DMS 273 (cell line): ENCODE results near the gene MYH16.
"Not testable (repeated sequence)": the region's sequence is repeated elsewhere in the genome, so short reads cannot be mapped to it uniquely, and the experiment has no call there.

Experiments used
- DNase-seq: peaks from one replicate; lab custom pipeline; 2025; ENCODE audit not compliant: unreplicated experiment; lab: John Stamatoyannopoulos, UW

MYH16 gene

GRCh38 chr7:99301496-99301895 is 28.9 kb downstream of the MYH16 start:
- DNase-seq: no peak

DNA sequence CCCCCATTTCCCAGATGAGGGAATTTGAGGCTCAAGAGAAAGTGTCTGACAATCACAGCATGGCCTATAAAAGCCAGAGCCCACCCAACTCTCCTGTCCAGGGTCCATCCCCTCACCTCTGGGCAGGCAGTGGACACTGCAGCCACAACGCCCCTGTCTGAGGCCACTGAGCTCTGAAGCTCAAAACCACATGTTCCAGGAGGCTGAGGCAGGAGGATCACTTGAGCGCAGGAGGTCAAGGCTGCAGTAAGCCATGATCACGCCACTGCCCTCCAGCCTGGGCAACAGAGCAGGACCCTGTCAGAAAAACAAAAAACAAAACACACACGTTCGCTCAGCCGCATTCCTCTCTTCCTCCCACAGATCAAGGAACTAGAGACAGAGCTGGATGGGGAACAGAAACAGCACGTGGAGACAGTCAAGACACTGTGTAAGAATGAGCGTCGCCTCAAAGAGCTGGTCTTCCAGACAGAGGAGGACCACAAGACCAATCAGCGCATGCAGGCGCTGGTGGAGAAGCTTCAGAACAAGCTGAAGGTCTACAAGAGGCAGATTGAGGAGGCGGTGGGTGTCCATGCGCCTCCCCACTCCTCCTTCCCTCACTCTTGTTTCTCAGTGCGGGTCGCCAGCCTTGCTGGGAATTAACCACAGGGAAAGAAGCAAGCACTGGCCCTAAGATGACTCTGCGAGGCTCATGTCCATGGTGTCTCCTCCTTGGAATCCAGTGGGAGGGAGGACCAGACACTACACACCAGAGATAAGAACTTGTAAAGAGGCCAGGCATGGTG is 33.0 kb downstream of the MYH16 start:
- DNase-seq: no peak

DNA sequence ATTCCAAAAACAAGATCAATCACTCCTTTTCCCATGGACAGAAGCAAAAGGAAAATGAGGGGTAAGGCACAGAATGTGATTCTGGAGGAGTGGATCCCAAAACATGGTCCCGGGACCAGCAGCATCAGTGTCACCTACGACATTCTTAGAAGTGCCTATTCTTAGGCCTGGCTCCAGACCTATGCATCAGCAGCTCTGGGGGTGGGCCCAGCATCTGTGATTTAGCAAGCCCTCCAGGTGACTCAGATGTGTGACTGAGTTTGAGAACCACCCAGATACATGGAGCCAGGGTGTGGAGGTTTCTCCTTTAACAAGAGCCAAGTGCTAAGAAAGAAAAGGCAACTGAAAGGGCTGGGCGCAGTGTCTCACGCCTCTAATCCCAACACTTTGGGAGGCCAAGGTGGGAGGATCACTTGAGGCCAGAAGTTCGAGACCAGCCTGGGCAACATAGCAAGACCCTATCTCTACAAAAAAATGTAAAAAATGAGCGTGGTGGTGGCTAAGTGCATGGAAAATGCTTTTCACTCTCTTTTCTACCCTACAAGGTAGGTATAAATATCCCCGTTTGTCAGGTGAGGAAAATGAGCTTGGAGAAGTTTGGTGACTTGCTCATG is 35.9 kb downstream of the MYH16 start:
- DNase-seq: no peak

- DNase-seq: no peak
Measured at GRCh38 chr7:99309111-99309510, 36.5 kb downstream of the MYH16 start.

DNA sequence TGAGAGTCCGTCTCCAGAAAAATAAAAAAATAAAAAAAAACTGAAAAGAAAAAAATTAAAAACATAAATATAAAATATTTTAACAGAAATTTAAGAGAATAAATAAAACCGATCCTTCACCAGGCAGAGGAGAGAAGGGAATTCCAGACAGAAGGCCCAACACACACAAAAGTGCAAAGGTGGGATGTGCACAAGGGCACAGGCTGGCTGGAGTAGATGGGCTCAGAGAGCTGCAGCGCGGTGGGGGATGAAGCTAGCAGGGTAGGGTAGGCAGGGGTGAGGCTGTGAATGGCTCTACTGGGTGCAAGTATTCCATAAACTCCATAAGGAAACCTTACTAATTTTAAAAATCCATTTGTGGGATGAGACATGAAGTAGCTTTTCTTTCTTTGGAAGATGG is 37.4 kb downstream of the MYH16 start:
- DNase-seq: no peak

DNA sequence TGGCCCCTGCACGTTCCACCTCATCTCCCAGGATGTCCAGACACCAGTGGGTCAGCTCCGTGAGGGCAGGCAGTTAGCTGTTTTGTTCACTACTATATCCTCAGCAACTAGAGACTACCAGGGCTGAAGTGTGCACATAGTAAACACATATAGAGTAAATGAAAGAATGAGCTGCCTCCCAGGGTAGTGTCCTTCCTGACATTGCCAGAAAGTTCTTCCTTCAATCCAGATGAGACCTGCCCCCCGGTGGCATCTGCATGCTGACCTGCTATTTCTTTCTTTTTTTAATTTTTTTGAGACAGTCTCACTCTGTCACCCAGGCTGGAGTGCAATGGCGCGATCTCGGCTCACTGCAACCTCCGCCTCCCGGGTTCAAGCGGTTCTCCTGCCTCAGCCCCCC is 39.1 kb downstream of the MYH16 start:
- DNase-seq: no peak

DNA sequence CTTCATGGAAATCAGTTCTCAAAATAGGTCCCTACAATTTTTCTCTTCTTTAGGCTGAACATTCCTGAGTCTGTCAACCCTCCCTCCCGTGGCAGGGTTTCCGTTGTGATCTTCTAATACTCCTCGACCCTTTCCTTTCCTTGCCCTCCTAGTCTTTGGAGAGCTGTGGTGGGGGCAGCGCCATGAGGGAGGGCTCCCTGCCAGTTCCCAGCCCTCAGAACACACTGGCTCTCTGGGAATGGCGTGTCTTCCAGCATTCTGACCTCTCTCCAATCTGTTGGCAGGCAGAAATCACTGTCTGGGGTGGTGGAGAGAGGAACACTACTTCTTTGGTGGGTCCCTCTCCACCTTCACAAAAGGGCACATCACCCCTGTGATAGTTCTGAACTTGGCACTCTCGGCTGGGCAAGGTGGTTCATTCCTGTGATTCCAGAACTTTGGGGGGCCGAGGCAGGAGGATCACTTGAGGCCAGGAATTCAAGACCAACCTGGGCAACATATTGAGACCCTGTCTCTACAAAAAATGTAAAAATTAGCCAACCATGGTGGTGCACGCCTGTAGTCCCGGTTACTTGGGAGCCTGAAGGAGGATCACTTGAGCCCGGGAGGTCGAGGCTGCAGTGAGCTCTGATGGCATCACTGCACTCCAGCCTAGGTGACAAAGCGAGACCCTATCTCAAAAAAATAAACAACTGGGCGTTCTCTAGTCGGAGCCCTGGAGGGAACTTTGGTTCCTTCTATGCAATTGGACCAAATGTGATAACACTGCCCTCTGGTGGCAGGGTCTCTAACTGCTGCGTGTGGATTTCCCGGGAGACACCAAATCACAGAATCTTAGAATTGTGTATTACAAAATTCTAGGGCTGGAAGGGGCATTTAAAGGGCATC is 39.9 kb downstream of the MYH16 start:
- peak; percentile 90 for DNase-seq

DNA sequence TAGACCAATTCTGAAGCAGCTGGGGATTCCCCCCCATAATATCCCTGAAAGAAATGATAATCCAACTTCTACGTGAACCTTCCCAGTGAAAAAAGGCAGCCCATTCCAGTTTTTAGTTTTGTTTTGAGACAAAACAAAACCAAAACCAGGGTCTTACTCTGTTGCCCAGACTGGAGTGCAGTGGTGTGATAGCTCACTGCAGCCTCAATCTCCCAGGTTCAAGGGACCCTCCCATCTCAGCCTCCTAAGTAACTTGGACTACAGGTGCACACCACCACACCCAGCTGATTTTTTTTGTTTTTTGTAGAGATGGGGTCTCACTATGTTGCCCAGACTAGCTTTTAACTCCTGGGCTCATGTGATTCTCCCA is 40.5 kb downstream of the MYH16 start:
- DNase-seq: no peak

DNA sequence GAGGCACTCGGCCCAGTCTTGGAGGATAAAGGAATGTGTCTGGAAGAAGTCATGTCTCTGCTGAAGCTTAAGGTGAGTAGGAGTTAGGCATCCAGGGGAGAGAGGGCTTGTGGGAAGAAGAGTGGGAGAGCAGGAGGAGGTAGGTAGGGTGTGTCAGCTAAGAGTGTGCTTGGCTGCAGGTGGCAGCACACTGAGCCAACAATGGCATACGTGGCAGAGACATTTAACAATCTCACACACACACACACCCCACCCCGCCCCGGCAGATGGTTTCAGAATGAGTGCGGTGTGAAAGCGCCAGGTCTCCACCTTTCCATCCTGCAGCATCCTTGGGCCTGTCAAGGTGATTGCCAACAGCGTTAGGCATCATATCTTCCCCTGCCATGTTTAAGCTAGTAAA is 41.9 kb downstream of the MYH16 start:
- DNase-seq: no peak

DNA sequence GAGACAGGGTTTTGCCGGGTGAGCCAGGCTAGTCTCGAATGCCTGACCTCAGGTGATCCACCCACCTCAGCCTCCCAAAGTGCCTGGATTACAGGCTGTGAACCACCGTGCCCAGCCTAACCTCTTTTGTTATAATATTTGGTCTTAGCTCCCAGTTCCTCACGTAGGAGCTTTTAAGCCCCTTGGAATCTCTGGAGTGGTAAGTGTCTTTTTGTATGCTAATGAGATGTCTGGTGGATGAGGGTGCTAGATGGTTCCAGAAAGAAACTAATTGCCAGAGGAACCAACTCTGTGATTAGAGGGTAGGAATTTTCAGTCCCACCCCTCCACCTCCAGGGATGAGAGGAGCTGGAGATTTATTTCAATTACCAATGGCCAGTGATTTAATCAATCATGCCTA is 47.7 kb downstream of the MYH16 start:
- no peak for DNase-seq

- not testable (repeated sequence) for DNase-seq
Measured at GRCh38 chr7:99322659-99323058, 50.0 kb downstream of the MYH16 start.

DNA sequence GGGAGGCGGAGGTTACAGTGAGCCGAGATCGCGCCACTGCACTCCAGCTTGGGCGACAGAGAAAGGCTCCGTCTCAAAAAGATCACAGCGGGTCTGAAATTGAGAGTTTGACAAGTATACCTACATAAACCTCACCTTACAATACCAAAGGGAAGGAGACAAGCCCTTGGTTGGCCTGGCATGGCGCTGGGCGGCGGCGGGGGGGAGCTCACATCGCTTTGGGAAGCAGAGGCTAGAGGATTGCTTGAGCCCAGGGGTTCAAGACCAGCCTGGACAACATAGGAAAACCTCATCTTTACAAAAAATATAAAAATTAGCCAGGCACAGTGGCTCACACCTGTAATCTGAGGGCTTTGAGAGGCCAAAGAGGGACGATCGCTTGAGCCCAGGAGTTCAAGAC is 51.9 kb downstream of the MYH16 start:
- no peak for DNase-seq

DNA sequence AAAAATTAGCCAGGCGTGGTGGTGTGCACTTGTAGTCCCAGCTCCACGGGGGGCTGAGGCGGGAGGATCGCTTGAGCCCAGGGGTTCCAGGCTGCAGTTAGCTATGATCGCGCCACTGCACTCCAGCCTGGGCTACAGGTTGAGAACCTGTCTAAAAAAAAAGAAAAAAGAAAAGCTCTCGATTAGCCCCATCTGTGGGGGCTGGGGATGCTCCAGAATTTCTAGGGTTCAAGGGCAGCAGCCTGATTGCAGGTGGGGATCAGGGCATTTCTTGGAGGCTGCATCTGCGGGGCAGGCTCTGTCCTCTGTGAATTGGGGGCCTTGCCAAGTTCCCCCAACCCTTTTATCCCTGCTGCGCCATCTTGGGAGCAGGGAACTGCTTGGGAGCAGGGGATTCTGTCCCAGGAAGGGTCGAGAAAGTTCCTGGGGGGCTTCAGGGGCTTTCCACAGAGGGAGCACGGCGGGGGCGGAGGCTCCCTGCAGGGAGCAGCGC is 52.4 kb downstream of the MYH16 start:
- DNase-seq: peak; percentile 56

GRCh38 chr7:99325592-99326407 is 53.2 kb downstream of the MYH16 start, which contains the start of gene ARPC1A:
Gene ARPC1A, plus strand, starts transcription at chr7:99325898. Its CDS starts 7,456 bp downstream, at chr7:99333354.
- peak; percentile 98 for DNase-seq

- DNase-seq: peak; percentile 53
Measured at GRCh38 chr7:99326408-99326782, 53.8 kb downstream of the MYH16 start.

DNA sequence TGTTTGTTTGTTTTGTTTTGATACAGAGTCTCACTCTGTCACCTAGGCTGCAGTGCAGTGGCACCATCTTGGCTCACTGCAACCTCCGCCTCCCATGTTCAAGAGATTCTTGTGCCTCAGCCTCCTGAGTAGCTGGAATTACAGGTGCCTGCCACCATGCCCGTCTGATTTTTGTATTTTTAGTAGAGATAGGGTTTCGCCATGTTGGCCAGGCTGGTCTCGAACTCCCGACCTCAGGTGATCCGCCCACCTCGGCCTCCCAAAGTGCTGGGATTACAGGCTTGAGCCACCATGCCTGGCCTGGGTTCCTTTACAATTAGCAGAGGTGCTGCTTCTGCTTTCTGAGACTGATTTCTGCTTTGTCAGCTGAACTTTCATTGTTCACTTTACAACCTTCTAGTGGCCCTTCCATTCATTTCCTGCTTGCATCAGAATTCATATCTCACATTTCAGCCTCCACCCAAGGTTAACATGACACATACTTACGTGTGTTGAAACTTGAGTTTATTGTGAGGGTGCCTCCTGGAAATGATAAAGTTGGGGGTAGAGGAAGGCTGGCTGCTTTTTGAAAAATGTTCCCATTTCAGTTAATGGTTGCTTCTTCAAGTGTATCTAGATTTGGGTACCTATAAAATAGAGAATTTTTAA is 57.8 kb downstream of the MYH16 start:
- not testable (repeated sequence) for DNase-seq

GRCh38 chr7:99331002-99331401 is 58.4 kb downstream of the MYH16 start:
- DNase-seq: no peak

GRCh38 chr7:99339595-99339994 is 67.0 kb downstream of the MYH16 start:
- no peak for DNase-seq

DNA sequence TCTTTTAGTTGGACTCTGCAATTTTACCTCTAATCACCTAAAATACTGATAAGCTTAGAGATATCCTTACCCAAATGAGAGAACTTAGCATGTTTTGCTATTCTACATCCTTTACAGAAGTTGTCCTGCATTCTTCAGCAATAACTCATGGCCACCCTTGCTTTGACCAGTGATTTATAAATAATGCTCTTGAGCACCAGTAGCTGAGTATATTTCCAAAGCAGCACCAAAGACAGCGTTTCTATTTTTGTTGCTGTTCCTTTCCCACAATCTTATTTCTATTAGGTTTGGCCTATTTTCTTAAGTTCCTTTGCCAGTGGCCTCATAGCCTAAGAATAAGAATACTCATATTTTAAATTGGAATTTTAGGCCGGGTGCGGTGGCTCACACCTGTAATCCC is 68.0 kb downstream of the MYH16 start:
- no peak for DNase-seq

DNA sequence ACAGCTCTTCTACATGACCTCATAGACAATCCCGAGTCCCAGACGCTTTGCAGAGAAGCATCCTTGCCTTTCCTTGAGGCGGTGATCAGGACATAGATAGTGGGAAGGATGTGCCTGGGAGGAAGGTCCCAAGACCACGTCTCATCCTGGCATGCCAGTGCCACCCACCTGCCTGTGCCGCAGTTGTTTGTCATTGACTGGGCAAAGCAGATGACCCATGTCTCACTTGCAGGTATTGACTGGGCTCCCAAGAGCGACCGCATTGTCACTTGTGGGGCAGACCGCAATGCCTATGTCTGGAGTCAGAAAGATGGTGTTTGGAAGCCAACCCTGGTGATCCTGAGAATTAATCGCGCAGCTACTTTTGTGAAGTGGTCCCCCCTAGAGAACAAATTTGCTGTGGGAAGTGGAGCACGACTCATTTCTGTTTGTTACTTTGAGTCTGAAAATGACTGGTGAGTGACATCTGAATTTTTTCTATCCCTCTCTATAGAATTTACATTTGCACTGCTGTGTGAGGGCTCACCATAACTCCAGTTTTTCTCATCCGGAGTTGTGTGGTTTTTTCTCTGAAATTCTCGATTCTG is 71.5 kb downstream of the MYH16 start:
- no peak for DNase-seq
